GM06990 (cell line): Measurements from ENCODE around the gene CFHR4.
"Not testable (repeated sequence)": the region's sequence is repeated elsewhere in the genome, so short reads cannot be mapped to it uniquely, and the experiment has no call there.

Experiments used
- DNase-seq: peaks from one replicate; pipeline ENCODE4 v3.0.0-alpha.2; 2011; ENCODE audit not compliant: insufficient read length; ENCODE audit errors: extremely low read depth
- H3K27me3 ChIP-seq: replicated peaks from 2 replicates; pipeline ENCODE4 v1.6.0; 2011; ENCODE audit warnings: low read length; ENCODE audit not compliant: control insufficient read depth, insufficient read depth
- H3K36me3 ChIP-seq: 2 replicates; pipeline ENCODE4 v1.5.1; 2011; ENCODE audit warnings: low read length; ENCODE audit not compliant: control insufficient read depth, insufficient read depth
- H3K4me3 ChIP-seq: replicated peaks from 2 replicates; pipeline ENCODE4 v1.5.1; 2011; ENCODE audit warnings: low read depth, mild to moderate bottlenecking, control low read depth, low read length
- TF ChIP-seq, protein P1 (sequence below): IDR thresholded peaks from 2 replicates; pipeline ENCODE4 v1.5.1; 2011; ENCODE audit warnings: low read length, control low read depth, mild to moderate bottlenecking, inconsistent platforms; ENCODE audit not compliant: insufficient read depth, poor library complexity, severe bottlenecking

CFHR4 gene

DNA sequence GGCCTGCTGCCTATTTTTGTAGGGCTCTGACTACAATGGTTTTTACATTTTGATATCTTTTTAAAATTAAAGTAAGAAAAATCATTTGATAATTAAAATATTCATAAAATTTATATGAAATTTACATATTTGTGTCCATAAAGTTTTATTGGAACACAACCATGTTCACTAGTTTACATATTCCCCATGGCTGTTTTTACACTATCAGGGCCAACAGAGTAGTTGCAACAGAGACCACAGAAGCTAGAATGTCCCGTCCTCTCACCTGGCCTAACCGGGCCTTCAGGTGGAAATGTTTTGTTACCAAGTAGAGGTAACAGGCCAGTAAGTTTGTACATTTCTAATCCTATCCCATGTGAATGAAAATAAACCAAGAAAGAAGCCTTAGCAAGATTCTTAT is 45.0 kb downstream of the CFHR4 start:
- H3K4me3 ChIP-seq, DNase-seq: not testable (repeated sequence)

GRCh38 chr1:196933531-196934189 is 45.8 kb downstream of the CFHR4 start:
- H3K4me3 ChIP-seq, result no peak overlapping the region
- H3K36me3 ChIP-seq, result no peaks in the 10 kb centered on the region
- no peak for DNase-seq
- no peaks in the 10 kb centered on the region for H3K27me3 ChIP-seq
- TF ChIP-seq, protein P1, sequence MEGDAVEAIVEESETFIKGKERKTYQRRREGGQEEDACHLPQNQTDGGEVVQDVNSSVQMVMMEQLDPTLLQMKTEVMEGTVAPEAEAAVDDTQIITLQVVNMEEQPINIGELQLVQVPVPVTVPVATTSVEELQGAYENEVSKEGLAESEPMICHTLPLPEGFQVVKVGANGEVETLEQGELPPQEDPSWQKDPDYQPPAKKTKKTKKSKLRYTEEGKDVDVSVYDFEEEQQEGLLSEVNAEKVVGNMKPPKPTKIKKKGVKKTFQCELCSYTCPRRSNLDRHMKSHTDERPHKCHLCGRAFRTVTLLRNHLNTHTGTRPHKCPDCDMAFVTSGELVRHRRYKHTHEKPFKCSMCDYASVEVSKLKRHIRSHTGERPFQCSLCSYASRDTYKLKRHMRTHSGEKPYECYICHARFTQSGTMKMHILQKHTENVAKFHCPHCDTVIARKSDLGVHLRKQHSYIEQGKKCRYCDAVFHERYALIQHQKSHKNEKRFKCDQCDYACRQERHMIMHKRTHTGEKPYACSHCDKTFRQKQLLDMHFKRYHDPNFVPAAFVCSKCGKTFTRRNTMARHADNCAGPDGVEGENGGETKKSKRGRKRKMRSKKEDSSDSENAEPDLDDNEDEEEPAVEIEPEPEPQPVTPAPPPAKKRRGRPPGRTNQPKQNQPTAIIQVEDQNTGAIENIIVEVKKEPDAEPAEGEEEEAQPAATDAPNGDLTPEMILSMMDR, result no peak

More for the DNA sequence above, 45.0 kb downstream of the CFHR4 start:
- not testable (repeated sequence) for H3K27me3 ChIP-seq, H3K36me3 ChIP-seq

DNA sequence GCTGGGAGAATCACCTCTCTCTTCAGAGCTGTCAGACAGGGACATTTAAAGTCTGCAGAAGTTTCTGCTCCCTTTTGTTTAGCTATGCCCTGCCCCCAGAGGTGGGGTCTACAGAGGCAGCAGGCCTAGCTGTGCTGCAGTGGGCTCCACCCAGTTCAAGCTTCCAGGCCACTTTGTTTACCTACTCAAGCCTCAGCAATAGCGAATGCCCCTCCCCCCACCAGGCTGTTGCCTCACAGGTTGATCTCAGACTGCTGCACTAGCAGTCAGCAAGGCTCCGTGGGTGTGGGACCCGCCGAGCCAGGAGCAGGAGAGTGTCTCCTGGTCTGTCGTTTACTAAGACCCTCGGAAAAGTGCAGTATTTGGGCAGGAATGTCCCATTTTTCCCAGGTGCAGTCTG is 53.6 kb downstream of the CFHR4 start:
- H3K36me3 ChIP-seq, H3K27me3 ChIP-seq, DNase-seq, H3K4me3 ChIP-seq: not testable (repeated sequence)

GRCh38 chr1:196943568-196943967 is 55.7 kb downstream of the CFHR4 start, which contains the start of gene CFHR2:
TSS of gene CFHR2 (plus strand) at chr1:196943738. CDS start at chr1:196943881, 143 bp downstream.
- H3K36me3 ChIP-seq, H3K27me3 ChIP-seq, DNase-seq: not testable (repeated sequence)

DNA sequence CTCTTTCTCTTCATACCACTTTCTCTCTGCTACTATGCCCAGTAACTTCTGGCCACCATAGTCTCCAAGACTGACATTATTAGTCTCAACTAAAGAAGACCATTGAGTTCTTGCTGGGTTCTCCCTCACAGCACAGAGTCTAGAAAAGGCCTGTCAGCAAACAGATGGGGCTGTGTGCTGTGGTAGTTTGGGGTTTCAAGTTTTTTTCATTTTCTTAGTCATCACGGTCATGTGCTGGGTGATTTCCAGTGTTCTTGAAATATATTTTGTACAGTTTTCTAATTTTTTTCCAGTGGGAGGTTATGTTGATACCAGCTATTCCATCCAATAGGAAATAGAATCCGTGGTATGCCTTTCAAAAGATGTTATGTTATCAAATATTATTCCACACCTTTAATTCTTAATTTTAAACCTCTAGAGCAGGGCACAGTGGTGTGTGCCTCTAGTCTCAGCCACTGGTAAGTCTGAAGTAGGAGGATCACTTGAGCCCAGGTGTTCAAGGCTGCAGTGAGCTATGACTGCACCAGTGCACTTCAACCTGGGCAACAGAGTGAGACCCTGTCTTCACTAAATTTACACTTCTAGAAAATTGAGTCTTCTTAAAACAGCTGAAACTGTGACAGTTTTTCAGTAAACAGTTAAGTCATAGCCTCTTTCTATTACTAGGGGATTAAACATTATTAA is 64.0 kb downstream of the CFHR4 start:
- Histone ChIP-seq H3K4me3 (no peak overlapping the region), H3K36me3 (no peaks in the 10 kb centered on the region), H3K27me3 (no peaks in the 10 kb centered on the region)
- DNase-seq, result no peak
- TF ChIP-seq, protein P1, result no peak

More at GRCh38 chr1:196943568-196943967, 55.7 kb downstream of the CFHR4 start, which contains the start of gene CFHR2:
- H3K4me3 ChIP-seq, result not testable (repeated sequence)

DNA sequence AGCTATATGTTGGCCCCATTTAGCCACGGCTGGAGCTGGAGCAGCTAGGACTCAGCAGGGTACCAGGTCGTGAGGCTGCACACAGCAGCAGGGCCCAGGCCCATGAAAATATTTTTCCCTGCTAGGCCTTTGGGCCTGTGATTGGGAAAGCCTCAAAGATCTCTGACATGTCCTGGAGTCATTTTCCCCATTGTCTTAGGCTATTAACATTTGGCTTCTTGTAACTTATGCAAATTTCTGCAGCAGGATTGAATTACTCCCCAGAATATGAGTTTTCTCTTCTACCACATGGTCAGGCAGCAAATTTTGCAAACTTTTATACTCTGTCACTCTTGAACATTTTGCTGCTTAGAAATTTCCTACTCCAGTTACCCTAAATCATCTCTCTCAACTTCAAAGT is 66.9 kb downstream of the CFHR4 start:
- Histone ChIP-seq H3K4me3 (no peak overlapping the region), H3K36me3 (no peaks in the 10 kb centered on the region), H3K27me3 (no peaks in the 10 kb centered on the region)
- TF ChIP-seq, protein P1, result no peak
- DNase-seq, result no peak

DNA sequence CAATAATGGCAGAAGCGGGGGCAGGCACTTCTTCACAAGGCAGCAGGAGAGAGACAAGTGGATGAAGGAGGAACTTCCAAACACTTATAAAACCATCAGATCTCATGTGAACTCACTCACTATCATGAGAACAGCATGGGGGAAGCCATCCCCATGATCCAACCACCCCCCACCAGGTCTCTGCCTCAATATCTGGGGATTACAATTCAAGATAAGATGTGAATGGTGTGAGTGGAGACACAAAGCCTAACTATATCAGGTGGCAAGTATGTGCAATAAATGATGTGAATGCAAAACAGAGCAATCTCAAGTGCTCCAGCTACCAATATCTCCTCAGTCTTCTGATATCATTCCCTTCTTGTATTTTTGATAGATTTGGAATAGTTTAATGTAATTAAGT is 68.1 kb downstream of the CFHR4 start:
- DNase-seq, result no peak
- TF ChIP-seq, protein P1, result no peak
- Histone ChIP-seq H3K27me3 (no peaks in the 10 kb centered on the region), H3K36me3 (no peaks in the 10 kb centered on the region), H3K4me3 (no peak overlapping the region)
